ENCODE data around the gene NDUFC1.

- TF ChIP-seq CREB1 (CRISPR knock-in tag; IDR thresholded peaks at IDR 0.05; ENCODE audit: low read depth): no peak
- TF ChIP-seq CTCF (conservative IDR thresholded peaks at IDR 0.05; ENCODE audit: low read depth in 2 of 2): no peak
- no peak for TF ChIP-seq EZH2 (IDR thresholded peaks at IDR 0.05; ENCODE audit: low read depth, unreplicated experiment)
Measured at GRCh38 chr4:139314047-139314800, 11.9 kb upstream of the NDUFC1 start.
